Peyer's patch (tissue), 4 donors: Measurements from ENCODE around the gene CENPX.

Experiments used
- POLR2A ChIP-seq, 2 donors: fragments of 450-650 bp; IDR thresholded peaks; one replicate each; pipeline ENCODE4 v1.5.1; 2017; ENCODE audit warnings: antibody characterized with exemption in 2 of 2, mild to moderate bottlenecking in 2 of 2, moderate library complexity in 2 of 2
- TF ChIP-seq, protein P1 (sequence below), 6 experiments: fragments of 450-650 bp in 4 of 6; fragments of 200-600 bp in 2 of 6; sonication (generic) in 1 of 6; IDR thresholded peaks; one replicate each; pipeline ENCODE4 v1.5.1; 2017 to 2019; ENCODE audit warnings: antibody characterized with exemption in 6 of 6, mild to moderate bottlenecking in 3 of 6, moderate library complexity in 1 of 6

DNA sequence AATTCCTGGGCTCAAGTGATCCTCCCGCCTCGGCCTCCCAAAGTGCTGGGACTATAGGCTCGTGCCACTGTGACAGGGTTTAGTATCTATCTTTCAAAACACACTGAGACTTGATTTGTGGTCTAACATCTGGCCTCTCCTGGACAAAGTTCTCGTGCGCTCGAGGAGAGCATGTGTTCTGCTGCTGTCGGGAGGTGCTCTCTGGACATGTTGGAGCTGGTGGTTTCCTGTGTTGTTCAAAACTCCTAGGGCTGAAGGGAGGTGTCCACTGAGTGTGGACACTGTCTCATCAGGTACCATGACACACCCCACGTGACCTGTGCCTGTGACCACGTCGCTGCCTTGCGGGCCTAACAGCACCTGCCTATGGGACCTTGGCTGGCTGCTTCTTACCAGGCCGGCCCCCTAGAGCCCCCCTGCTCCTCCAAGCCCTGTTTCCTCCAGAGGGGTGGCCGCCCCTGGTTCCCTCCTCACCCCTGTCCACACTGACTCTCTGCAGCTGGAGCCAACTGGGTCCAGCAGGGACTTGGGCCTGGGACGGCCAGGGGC is 23.3 kb upstream of the CENPX start:
- TF ChIP-seq POLR2A (IDR thresholded peaks at IDR 0.05) = no peak
- TF ChIP-seq, protein P1, sequence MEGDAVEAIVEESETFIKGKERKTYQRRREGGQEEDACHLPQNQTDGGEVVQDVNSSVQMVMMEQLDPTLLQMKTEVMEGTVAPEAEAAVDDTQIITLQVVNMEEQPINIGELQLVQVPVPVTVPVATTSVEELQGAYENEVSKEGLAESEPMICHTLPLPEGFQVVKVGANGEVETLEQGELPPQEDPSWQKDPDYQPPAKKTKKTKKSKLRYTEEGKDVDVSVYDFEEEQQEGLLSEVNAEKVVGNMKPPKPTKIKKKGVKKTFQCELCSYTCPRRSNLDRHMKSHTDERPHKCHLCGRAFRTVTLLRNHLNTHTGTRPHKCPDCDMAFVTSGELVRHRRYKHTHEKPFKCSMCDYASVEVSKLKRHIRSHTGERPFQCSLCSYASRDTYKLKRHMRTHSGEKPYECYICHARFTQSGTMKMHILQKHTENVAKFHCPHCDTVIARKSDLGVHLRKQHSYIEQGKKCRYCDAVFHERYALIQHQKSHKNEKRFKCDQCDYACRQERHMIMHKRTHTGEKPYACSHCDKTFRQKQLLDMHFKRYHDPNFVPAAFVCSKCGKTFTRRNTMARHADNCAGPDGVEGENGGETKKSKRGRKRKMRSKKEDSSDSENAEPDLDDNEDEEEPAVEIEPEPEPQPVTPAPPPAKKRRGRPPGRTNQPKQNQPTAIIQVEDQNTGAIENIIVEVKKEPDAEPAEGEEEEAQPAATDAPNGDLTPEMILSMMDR (IDR thresholded peaks at IDR 0.05) = no peak
